Panc1 (cell line): ENCODE measurements around the gene LAMC3. TPM values are rescaled to one million over a fixed set of nuclear protein-coding genes. Genes with fewer than 3 reads are reported as not detected.

ENCODE experiments used
- ATAC-seq: fragments of 200-7000 bp; cut with Tn5 transposase; 2 replicates; pipeline ENCODE4 v1.9.1; 2020; ENCODE audit warnings: mild to moderate bottlenecking, moderate library complexity
- BruUV-seq: library from RNA; stranded (reverse); fragments of 400-500 nt; replicated peaks from 2 replicates; lab custom pipeline; 2021; lab: Mats Ljungman, UMichigan
- CTCF ChIA-PET: fragments of 300-600 bp; sonication (Branson Sonifier 250); formaldehyde crosslinking; loops from one replicate; lab custom pipeline; 2022; ENCODE audit warnings: antibody characterized with exemption; lab: Charles Lee
- POLR2A ChIA-PET: fragments of 300-600 bp; sonication (Branson Sonifier 250); formaldehyde crosslinking; loops from one replicate; lab custom pipeline; 2022; ENCODE audit warnings: antibody characterized with exemption; lab: Charles Lee
- DNase-seq: peaks from one replicate; pipeline ENCODE4 v3.0.0-alpha.2; 2010; ENCODE audit warnings: low read depth, low spot score
- H3K27ac ChIP-seq: 2 replicates; pipeline ENCODE4 v1.5.1; 2011; ENCODE audit warnings: mild to moderate bottlenecking, low read length, inconsistent platforms
- H3K27me3 ChIP-seq: fragments of 200-500 bp; sonication (Bioruptor generic); 2 replicates; pipeline ENCODE4 v1.6.0; 2014; ENCODE audit warnings: low read length, inconsistent platforms; ENCODE audit not compliant: control insufficient read depth, insufficient read depth
- H3K36me3 ChIP-seq: fragments of 200-500 bp; sonication (Bioruptor generic); 2 replicates; pipeline ENCODE4 v1.5.1; 2014; ENCODE audit warnings: inconsistent platforms, mild to moderate bottlenecking, low read length, moderate library complexity; ENCODE audit not compliant: control insufficient read depth, insufficient read depth
- H3K4me1 ChIP-seq: 2 replicates; pipeline ENCODE4 v1.5.1; 2011; ENCODE audit warnings: inconsistent platforms, mild to moderate bottlenecking, low read length, moderate library complexity; ENCODE audit not compliant: control insufficient read depth, insufficient read depth
- H3K4me3 ChIP-seq, 2 experiments: 2 replicates each; pipeline ENCODE4 v1.5.1; 2011 to 2012; ENCODE audit warnings: low read depth in 2 of 2, low read length in 2 of 2, mild to moderate bottlenecking in 2 of 2, inconsistent platforms in 1 of 2, moderate library complexity in 1 of 2
- H3K9me3 ChIP-seq: fragments of 200-500 bp; sonication (Bioruptor generic); 2 replicates; pipeline ENCODE4 v1.5.1; 2014; ENCODE audit warnings: low read depth, mild to moderate bottlenecking, inconsistent platforms, low read length, moderate library complexity; ENCODE audit not compliant: control insufficient read depth, insufficient read depth
- CTCF ChIP-seq: fragments of 450-650 bp; IDR thresholded peaks from 2 replicates; pipeline ENCODE4 v1.5.1; 2017; ENCODE audit warnings: mild to moderate bottlenecking
- POLR2AphosphoS5 ChIP-seq: IDR thresholded peaks from 2 replicates; pipeline ENCODE4 v1.6.1; 2012; ENCODE audit warnings: mild to moderate bottlenecking, low read depth, low read length, moderate library complexity
- SIN3A ChIP-seq: IDR thresholded peaks from 2 replicates; pipeline ENCODE4 v1.6.1; 2012; ENCODE audit warnings: low read depth, mild to moderate bottlenecking, low read length, moderate library complexity, borderline replicate concordance; ENCODE audit not compliant: insufficient read depth
- TCF7L2 ChIP-seq: IDR thresholded peaks from 2 replicates; pipeline ENCODE4 v1.6.1; 2011; ENCODE audit warnings: mild to moderate bottlenecking, low read depth, low read length, inconsistent platforms
- in situ Hi-C: cut with HindIII; loops from 2 replicates; pipeline ENCODE4 v1.10.0; 2016; ENCODE audit warnings: low sequenced_read_pairs, low pct_unique_long_range_greater_than_20kb
- intact Hi-C: fragments of 100-400 bp; cut with micrococcal nuclease; formaldehyde crosslinking; loops from one replicate; pipeline ENCODE4 v1.10.0; 2022; ENCODE audit not compliant: unreplicated experiment
- total RNA-seq: library from RNA; stranded (reverse); gene quantifications from one replicate; pipeline ENCODE4 v1.2.1, GENCODE V29; 2021; ENCODE audit not compliant: unreplicated experiment
- TF ChIP-seq, protein P1 (sequence below), 2 experiments: IDR thresholded peaks; 2 replicates each; pipeline ENCODE4 v1.6.1; 2011 to 2012; ENCODE audit warnings: low read depth in 2 of 2, control low read depth in 1 of 2, low read length in 1 of 2, mild to moderate bottlenecking in 1 of 2, moderate library complexity in 1 of 2; ENCODE audit not compliant: insufficient read depth in 1 of 2

LAMC3 gene
- total RNA-seq, 1 experiment from 2014 or later = 16.4 TPM

DNA sequence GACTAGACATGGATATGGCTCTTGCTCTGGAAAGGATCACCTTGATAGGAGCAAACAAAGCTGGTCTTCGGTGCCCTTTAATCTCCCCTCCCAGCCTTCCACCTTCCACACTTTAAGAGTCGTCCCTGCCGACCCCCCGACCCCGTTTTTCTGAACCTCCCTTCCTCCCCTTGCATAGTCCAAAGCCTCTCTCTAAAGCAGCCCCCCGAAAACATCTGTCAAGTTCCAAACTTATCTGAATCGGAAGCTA lies 116.0 kb downstream of the LAMC3 start:
- H3K27ac ChIP-seq = peak overlapping the region; percentile 95
- H3K27me3 ChIP-seq = no peaks in the 10 kb centered on the region
- DNase-seq = no peak
- peaks cover 6% of the 10 kb centered on the region; the same call in 1 of the 2 replicates for H3K4me1 ChIP-seq
- ATAC-seq = peak; percentile 13
- ChIA-PET POLR2A (interaction anchor here (0.9 kb wide), 1 partner anchor 42 kb away, joined by 3 read pairs; no protein-coding TSS in a partner anchor), CTCF (interaction anchor here (0.7 kb wide), 1 partner anchor 150 kb away, joined by 3 read pairs; no protein-coding TSS in a partner anchor)
- peak overlapping the region; percentile 96 for H3K4me3 ChIP-seq
- intact Hi-C loops (no loop called here), in situ Hi-C loops (no loop called here)
- peaks cover 20% of the 10 kb centered on the region for H3K36me3 ChIP-seq
- TF ChIP-seq, protein P1, sequence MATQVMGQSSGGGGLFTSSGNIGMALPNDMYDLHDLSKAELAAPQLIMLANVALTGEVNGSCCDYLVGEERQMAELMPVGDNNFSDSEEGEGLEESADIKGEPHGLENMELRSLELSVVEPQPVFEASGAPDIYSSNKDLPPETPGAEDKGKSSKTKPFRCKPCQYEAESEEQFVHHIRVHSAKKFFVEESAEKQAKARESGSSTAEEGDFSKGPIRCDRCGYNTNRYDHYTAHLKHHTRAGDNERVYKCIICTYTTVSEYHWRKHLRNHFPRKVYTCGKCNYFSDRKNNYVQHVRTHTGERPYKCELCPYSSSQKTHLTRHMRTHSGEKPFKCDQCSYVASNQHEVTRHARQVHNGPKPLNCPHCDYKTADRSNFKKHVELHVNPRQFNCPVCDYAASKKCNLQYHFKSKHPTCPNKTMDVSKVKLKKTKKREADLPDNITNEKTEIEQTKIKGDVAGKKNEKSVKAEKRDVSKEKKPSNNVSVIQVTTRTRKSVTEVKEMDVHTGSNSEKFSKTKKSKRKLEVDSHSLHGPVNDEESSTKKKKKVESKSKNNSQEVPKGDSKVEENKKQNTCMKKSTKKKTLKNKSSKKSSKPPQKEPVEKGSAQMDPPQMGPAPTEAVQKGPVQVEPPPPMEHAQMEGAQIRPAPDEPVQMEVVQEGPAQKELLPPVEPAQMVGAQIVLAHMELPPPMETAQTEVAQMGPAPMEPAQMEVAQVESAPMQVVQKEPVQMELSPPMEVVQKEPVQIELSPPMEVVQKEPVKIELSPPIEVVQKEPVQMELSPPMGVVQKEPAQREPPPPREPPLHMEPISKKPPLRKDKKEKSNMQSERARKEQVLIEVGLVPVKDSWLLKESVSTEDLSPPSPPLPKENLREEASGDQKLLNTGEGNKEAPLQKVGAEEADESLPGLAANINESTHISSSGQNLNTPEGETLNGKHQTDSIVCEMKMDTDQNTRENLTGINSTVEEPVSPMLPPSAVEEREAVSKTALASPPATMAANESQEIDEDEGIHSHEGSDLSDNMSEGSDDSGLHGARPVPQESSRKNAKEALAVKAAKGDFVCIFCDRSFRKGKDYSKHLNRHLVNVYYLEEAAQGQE (IDR thresholded peaks at IDR 0.05; ENCODE audit: insufficient read depth in 1 of 2, low read depth in 2 of 2, low read length in 1 of 2) = no peak
- TF ChIP-seq SIN3A (no peak), CTCF (no peak), POLR2AphosphoS5 (no peak), TCF7L2 (no peak)
- H3K9me3 ChIP-seq = no peaks in the 10 kb centered on the region
- BruUV-seq = no TSS peak

- DNase-seq = peak; percentile 74
- no TSS peak for BruUV-seq
- peak; percentile 100 for ATAC-seq
- ChIA-PET CTCF (interaction anchor here (0.7 kb wide), 1 partner anchor 150 kb away, joined by 3 read pairs; no protein-coding TSS in a partner anchor), POLR2A (interaction anchor here (0.6 to 0.9 kb wide), 2 partner anchors 41 to 88 kb away, joined by 3 to 5 read pairs; no protein-coding TSS in a partner anchor)
- peaks cover 21% of the 10 kb centered on the region for H3K36me3 ChIP-seq
- in situ Hi-C loops (no loop called here), intact Hi-C loops (no loop called here)
- no peaks in the 10 kb centered on the region for H3K9me3 ChIP-seq
- peak within 1 kb of the TSS; percentile 95 for H3K27ac ChIP-seq
- H3K4me3 ChIP-seq = peak within 1 kb of the TSS; percentile 96
- H3K27me3 ChIP-seq = no peaks in the 10 kb centered on the region
- TF ChIP-seq, protein P1 (IDR thresholded peaks at IDR 0.05; ENCODE audit: insufficient read depth in 1 of 2, low read depth in 2 of 2, low read length in 1 of 2) = peak in 1 of 2 experiments; percentile 67; a peak in 1 of 4 replicates
- 0 out of 2 replicates have a peak, but pooled peaks have one; percentile 18 for TF ChIP-seq TCF7L2
- TF ChIP-seq SIN3A = peak; percentile 88; the same call in 1 of the 2 replicates
- no peak for TF ChIP-seq CTCF
- TF ChIP-seq POLR2AphosphoS5 = peak; percentile 93
- peaks cover 6% of the 10 kb centered on the region; the same call in 1 of the 2 replicates for H3K4me1 ChIP-seq
Measured at GRCh38 chr9:131125288-131126058, 116.5 kb downstream of the LAMC3 start, which contains the start of gene NUP214. Gene NUP214 (plus strand): TSS chr9:131125586. CDS start chr9:131125705, 119 bp downstream.
